Gastrocnemius medialis (tissue), 4 donors: ENCODE measurements around the gene MYO9A.

Source experiments
- POLR2A ChIP-seq, 2 donors: fragments of 450-650 bp; IDR thresholded peaks; one replicate each; pipeline ENCODE4 v1.6.1; 2017; ENCODE audit warnings: antibody characterized with exemption in 2 of 2, mild to moderate bottlenecking in 2 of 2, moderate library complexity in 2 of 2
- TF ChIP-seq, protein P1 (sequence below), 5 experiments: fragments of 450-650 bp in 3 of 5; fragments of 200-600 bp in 2 of 5; sonication (generic) in 2 of 5; IDR thresholded peaks in 4 of 5; conservative IDR thresholded peaks in 1 of 5; 1 replicate in 4 of 5; 2 replicates in 1 of 5; pipeline ENCODE4 v1.5.1; 2016 to 2019; ENCODE audit warnings: antibody characterized with exemption in 5 of 5, mild to moderate bottlenecking in 3 of 5, moderate library complexity in 3 of 5

GRCh38 chr15:72162569-72162968, 44.6 kb upstream of the MYO9A start:
- TF ChIP-seq, protein P1, sequence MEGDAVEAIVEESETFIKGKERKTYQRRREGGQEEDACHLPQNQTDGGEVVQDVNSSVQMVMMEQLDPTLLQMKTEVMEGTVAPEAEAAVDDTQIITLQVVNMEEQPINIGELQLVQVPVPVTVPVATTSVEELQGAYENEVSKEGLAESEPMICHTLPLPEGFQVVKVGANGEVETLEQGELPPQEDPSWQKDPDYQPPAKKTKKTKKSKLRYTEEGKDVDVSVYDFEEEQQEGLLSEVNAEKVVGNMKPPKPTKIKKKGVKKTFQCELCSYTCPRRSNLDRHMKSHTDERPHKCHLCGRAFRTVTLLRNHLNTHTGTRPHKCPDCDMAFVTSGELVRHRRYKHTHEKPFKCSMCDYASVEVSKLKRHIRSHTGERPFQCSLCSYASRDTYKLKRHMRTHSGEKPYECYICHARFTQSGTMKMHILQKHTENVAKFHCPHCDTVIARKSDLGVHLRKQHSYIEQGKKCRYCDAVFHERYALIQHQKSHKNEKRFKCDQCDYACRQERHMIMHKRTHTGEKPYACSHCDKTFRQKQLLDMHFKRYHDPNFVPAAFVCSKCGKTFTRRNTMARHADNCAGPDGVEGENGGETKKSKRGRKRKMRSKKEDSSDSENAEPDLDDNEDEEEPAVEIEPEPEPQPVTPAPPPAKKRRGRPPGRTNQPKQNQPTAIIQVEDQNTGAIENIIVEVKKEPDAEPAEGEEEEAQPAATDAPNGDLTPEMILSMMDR (IDR thresholded peaks at IDR 0.05 in 4 of 5, conservative IDR thresholded peaks at IDR 0.05 in 1 of 5) = no peak
- no peak for TF ChIP-seq POLR2A (IDR thresholded peaks at IDR 0.05)
